A549 (cell line): ENCODE data around the gene ENTPD2. TPM values are rescaled to one million over a fixed set of nuclear protein-coding genes. Genes with fewer than 3 reads are reported as not detected.

Experiments
- ATAC-seq, 2 experiments: fragments of 200-7000 bp in 1 of 2; fragments of >200 bp in 1 of 2; cut with Nextera tagmentation in 1 of 2; cut with Tn5 transposase in 1 of 2; 3 replicates each; pipeline versions ENCODE4 v1.8.0 to v1.9.1; 2018 to 2020; ENCODE audit warnings: mild to moderate bottlenecking in 1 of 2, moderate library complexity in 1 of 2
- CTCF ChIA-PET: fragments of 300-600 bp; sonication (Branson Sonifier 250); formaldehyde crosslinking; extraction: SDS; loops from one replicate; lab custom pipeline; 2021; ENCODE audit warnings: antibody characterized with exemption, inconsistent platforms; lab: Yijun Ruan, JAX
- POLR2A ChIA-PET: fragments of 350-600 bp; formaldehyde crosslinking; extraction: SDS; loops from one replicate; lab custom pipeline; 2021; ENCODE audit warnings: antibody characterized with exemption, inconsistent platforms; lab: Yijun Ruan, JAX
- DNase-seq, 2 experiments: peaks; one replicate each; pipeline versions ENCODE4 v3.0.0 to v3.0.0-alpha.2; 2011 to 2016; ENCODE audit warnings: low read depth in 1 of 2, low spot score in 1 of 2
- FAIRE-seq: peaks from 2 replicates; lab custom pipeline; 2011; peaks lifted over from hg19 to GRCh38; lab: Jason Lieb, UNC
- H3K27ac ChIP-seq, 2 experiments: fragments of >200 bp; sonication (Bioruptor Twin); formaldehyde crosslinking; 3 replicates each; pipeline ENCODE4 v1.5.1; 2016 to 2017
- H3K4me1 ChIP-seq: fragments of >200 bp; sonication (Bioruptor Twin); formaldehyde crosslinking; 3 replicates; pipeline ENCODE4 v1.6.1; 2016
- H3K4me2 ChIP-seq: fragments of >200 bp; sonication (Bioruptor Twin); formaldehyde crosslinking; 3 replicates; pipeline ENCODE4 v1.6.1; 2016
- H3K4me3 ChIP-seq: fragments of >200 bp; sonication (Bioruptor Twin); formaldehyde crosslinking; 3 replicates; pipeline ENCODE4 v1.5.1; 2016
- H3K9me3 ChIP-seq: fragments of >200 bp; sonication (Bioruptor Twin); formaldehyde crosslinking; 3 replicates; pipeline ENCODE4 v1.6.1; 2016
- BHLHE40 ChIP-seq: IDR thresholded peaks from 2 replicates; pipeline ENCODE4 v1.6.1; 2012; ENCODE audit warnings: low read depth, low read length, inconsistent platforms
- CEBPB ChIP-seq, 2 experiments: fragments of >200 bp in 1 of 2; sonication (Bioruptor Twin) in 1 of 2; formaldehyde crosslinking in 1 of 2; IDR thresholded peaks; 2 replicates each; pipeline ENCODE4 v1.6.1; 2012 to 2016
- CHD2 ChIP-seq: fragments of 150-350 bp; IDR thresholded peaks from 2 replicates; pipeline ENCODE4 v1.6.1; 2014; ENCODE audit warnings: low read length; ENCODE audit not compliant: partially characterized antibody
- CHD4 ChIP-seq: fragments of 200-600 bp; sonication (generic); IDR thresholded peaks from 2 replicates; pipeline ENCODE4 v1.6.1; 2016; ENCODE audit warnings: antibody characterized with exemption, mild to moderate bottlenecking, borderline replicate concordance
- EHF ChIP-seq: fragments of 250-450 bp; sonication (Bioruptor Pico); IDR thresholded peaks from 2 replicates; pipeline ENCODE4 v1.5.0; 2020; ENCODE audit warnings: mild to moderate bottlenecking
- EHMT2 ChIP-seq: fragments of 200-600 bp; sonication (generic); IDR thresholded peaks from 2 replicates; pipeline ENCODE4 v1.6.1; 2016; ENCODE audit warnings: antibody characterized with exemption, low read depth, mild to moderate bottlenecking, moderate library complexity
- EP300 ChIP-seq, 2 experiments: fragments of >200 bp; sonication (Bioruptor Twin); formaldehyde crosslinking; IDR thresholded peaks; 2 replicates in 1 of 2; 3 replicates in 1 of 2; pipeline ENCODE4 v1.6.1; 2016 to 2017
- ESRRA ChIP-seq: fragments of 150-350 bp; IDR thresholded peaks from 2 replicates; pipeline ENCODE4 v1.6.1; 2014; ENCODE audit warnings: mild to moderate bottlenecking, low read length, borderline replicate concordance
- FOXS1 ChIP-seq: fragments of 250-450 bp; sonication (Bioruptor Pico); IDR thresholded peaks from 2 replicates; pipeline ENCODE4 v1.5.0; 2020; ENCODE audit warnings: mild to moderate bottlenecking, moderate library complexity
- HMGXB4 ChIP-seq: fragments of 250-450 bp; sonication (Bioruptor Pico); IDR thresholded peaks from 2 replicates; pipeline ENCODE4 v1.5.0; 2021; ENCODE audit warnings: mild to moderate bottlenecking, moderate library complexity, borderline replicate concordance
- HOXB13 ChIP-seq: fragments of 250-450 bp; sonication (Bioruptor Pico); IDR thresholded peaks from 2 replicates; pipeline ENCODE4 v1.5.0; 2020; ENCODE audit warnings: low read depth, mild to moderate bottlenecking, moderate library complexity
- KDM1A ChIP-seq: fragments of 200-600 bp; sonication (generic); IDR thresholded peaks from 2 replicates; pipeline ENCODE4 v1.6.1; 2016; ENCODE audit warnings: low read depth, mild to moderate bottlenecking
- MAZ ChIP-seq: fragments of 150-350 bp; IDR thresholded peaks from 2 replicates; pipeline ENCODE4 v1.6.1; 2014; ENCODE audit warnings: antibody characterized with exemption, low read depth, low read length, borderline replicate concordance
- NPAS2 ChIP-seq: fragments of 250-450 bp; sonication (Bioruptor Pico); IDR thresholded peaks from 2 replicates; pipeline ENCODE4 v1.8.0; 2022; ENCODE audit warnings: mild to moderate bottlenecking, moderate library complexity, borderline replicate concordance
- PBX3 ChIP-seq: IDR thresholded peaks from 2 replicates; pipeline ENCODE4 v1.6.1; 2012
- PHF8 ChIP-seq: fragments of 200-600 bp; sonication (generic); IDR thresholded peaks from 2 replicates; pipeline ENCODE4 v1.6.1; 2016; ENCODE audit warnings: low read depth, mild to moderate bottlenecking, antibody characterized with exemption, moderate library complexity, borderline replicate concordance
- RAD21 ChIP-seq, 2 experiments: fragments of >200 bp in 1 of 2; sonication (Bioruptor Twin) in 1 of 2; formaldehyde crosslinking in 1 of 2; IDR thresholded peaks in 1 of 2; conservative IDR thresholded peaks in 1 of 2; 2 replicates in 1 of 2; 3 replicates in 1 of 2; pipeline ENCODE4 v1.6.1; 2012 to 2018; ENCODE audit warnings: inconsistent platforms in 1 of 2
- RCOR1 ChIP-seq: fragments of 150-350 bp; IDR thresholded peaks from 2 replicates; pipeline ENCODE4 v1.6.1; 2014; ENCODE audit warnings: antibody characterized with exemption, low read length, low read depth
- REST ChIP-seq: fragments of 200-600 bp; sonication (generic); IDR thresholded peaks from 2 replicates; pipeline ENCODE4 v1.6.1; 2016; ENCODE audit warnings: antibody characterized with exemption, mild to moderate bottlenecking, moderate library complexity
- SREBF2 ChIP-seq: fragments of 450-650 bp; IDR thresholded peaks from 2 replicates; pipeline ENCODE4 v1.6.1; 2014; ENCODE audit warnings: mild to moderate bottlenecking, moderate library complexity
- TFCP2L1 ChIP-seq: fragments of 250-450 bp; sonication (Bioruptor Pico); IDR thresholded peaks from 2 replicates; pipeline ENCODE4 v1.5.0; 2021; ENCODE audit warnings: mild to moderate bottlenecking
- TP53 ChIP-seq: fragments of 250-450 bp; sonication (Bioruptor Pico); IDR thresholded peaks from 2 replicates; pipeline ENCODE4 v1.5.0; 2021; ENCODE audit warnings: mild to moderate bottlenecking, moderate library complexity
- ZFP36 ChIP-seq: fragments of 450-650 bp; IDR thresholded peaks from 2 replicates; pipeline ENCODE4 v1.6.1; 2014; ENCODE audit warnings: borderline replicate concordance; ENCODE audit not compliant: partially characterized antibody
- WGBS: methylation state at CpG from one replicate; pipeline ENCODE4 v1.1.6; 2017; ENCODE audit errors: missing lambda C conversion rate; 5-methylcytosine and 5-hydroxymethylcytosine counted together
- polyA plus RNA-seq, 4 experiments: library from polyadenylated mRNA; depleted of rRNA in 3 of 4; stranded (reverse); fragments of >200 nt; fragmentation: RNase III in 1 of 4; extraction: RNeasy Plus Mini Kit Qiagen cat#74134 plus additional on column Dnase treatment in 1 of 4; gene quantifications; 2 replicates in 3 of 4; 3 replicates in 1 of 4; pipeline ENCODE4 v1.2.3, GENCODE V29; 2011 to 2017
- TF ChIP-seq, protein P1 (sequence below): fragments of 250-450 bp; sonication (Bioruptor Pico); IDR thresholded peaks from 2 replicates; pipeline ENCODE4 v1.5.0; 2020; ENCODE audit warnings: low read depth, mild to moderate bottlenecking, moderate library complexity
- TF ChIP-seq, protein P2 (sequence below): fragments of >200 bp; sonication (Bioruptor Twin); formaldehyde crosslinking; IDR thresholded peaks from 3 replicates; pipeline ENCODE4 v1.6.1; 2016
- TF ChIP-seq, protein P3 (sequence below): fragments of 150-350 bp; IDR thresholded peaks from 2 replicates; pipeline ENCODE4 v1.6.1; 2014; ENCODE audit warnings: low read depth, mild to moderate bottlenecking, low read length

The ENTPD2 gene
- polyA plus RNA-seq, 2 of the 4 experiments (the other 2 are of a cell fraction) = 0.75 to 1.2 TPM

- DNase-seq = no peak
- TF ChIP-seq KDM1A (no peak), CHD2 (no peak), BHLHE40 (no peak), HOXB13 (no peak), MAZ (no peak), REST (no peak), RCOR1 (no peak), EHMT2 (no peak), TP53 (CRISPR knock-in tag) (no peak), PHF8 (no peak), ZFP36 (no peak), EP300 (IDR thresholded peaks at IDR 0.05) (no peak), HMGXB4 (CRISPR knock-in tag) (no peak)
- TF ChIP-seq, protein P1, sequence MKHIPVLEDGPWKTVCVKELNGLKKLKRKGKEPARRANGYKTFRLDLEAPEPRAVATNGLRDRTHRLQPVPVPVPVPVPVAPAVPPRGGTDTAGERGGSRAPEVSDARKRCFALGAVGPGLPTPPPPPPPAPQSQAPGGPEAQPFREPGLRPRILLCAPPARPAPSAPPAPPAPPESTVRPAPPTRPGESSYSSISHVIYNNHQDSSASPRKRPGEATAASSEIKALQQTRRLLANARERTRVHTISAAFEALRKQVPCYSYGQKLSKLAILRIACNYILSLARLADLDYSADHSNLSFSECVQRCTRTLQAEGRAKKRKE (CRISPR knock-in tag) = no peak
- TF ChIP-seq, protein P2, sequence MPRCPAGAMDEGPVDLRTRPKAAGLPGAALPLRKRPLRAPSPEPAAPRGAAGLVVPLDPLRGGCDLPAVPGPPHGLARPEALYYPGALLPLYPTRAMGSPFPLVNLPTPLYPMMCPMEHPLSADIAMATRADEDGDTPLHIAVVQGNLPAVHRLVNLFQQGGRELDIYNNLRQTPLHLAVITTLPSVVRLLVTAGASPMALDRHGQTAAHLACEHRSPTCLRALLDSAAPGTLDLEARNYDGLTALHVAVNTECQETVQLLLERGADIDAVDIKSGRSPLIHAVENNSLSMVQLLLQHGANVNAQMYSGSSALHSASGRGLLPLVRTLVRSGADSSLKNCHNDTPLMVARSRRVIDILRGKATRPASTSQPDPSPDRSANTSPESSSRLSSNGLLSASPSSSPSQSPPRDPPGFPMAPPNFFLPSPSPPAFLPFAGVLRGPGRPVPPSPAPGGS = no peak
- TF ChIP-seq, all 56 proteins: peak for 0
- 88% methylated on average over 13 of the region's 23 CpGs for WGBS
- ATAC-seq (no peak), FAIRE-seq (no peak)
- Histone ChIP-seq H3K4me3 (no peak overlapping the region), H3K9me3 (no peaks in the 10 kb centered on the region), H3K4me2 (no peak overlapping the region), H3K27ac (no peak overlapping the region), H3K4me1 (no peaks in the 10 kb centered on the region)
- POLR2A ChIA-PET = no interaction called here
- CTCF ChIA-PET = interaction anchor here (0.7 to 3.3 kb wide), 5 partner anchors 11 to 66 kb away, joined by 3 to 13 read pairs (median 8); no protein-coding TSS in a partner anchor
Observed at GRCh38 chr9:137014166-137014565, 39.7 kb downstream of the ENTPD2 start.

DNA sequence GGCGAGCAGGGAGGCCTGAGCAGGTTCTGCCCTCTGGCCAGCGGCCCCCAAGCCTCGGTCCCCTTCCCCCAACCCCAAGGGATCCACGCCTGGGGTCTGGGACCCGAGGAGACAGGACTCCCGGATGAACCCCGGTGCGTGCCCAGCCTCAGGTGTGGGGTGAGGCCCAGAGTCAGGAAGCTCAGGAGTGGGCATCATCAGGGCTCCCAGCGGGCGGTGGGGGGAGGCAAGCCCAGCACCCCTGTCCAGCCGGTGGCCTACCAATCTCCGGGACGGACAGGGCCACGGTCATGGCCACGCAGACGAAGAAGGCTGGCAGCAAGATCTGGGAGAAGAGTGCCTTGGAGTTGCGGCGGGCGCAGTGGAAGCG is 40.3 kb downstream of the ENTPD2 start:
- no peak for DNase-seq
- Histone ChIP-seq H3K27ac (no peak overlapping the region), H3K4me1 (no peaks in the 10 kb centered on the region), H3K4me2 (no peak overlapping the region), H3K9me3 (no peaks in the 10 kb centered on the region), H3K4me3 (no peak overlapping the region)
- WGBS = 95% methylated on average over 19 of the region's 20 CpGs
- POLR2A ChIA-PET = no interaction called here
- CTCF ChIA-PET = interaction anchor here (0.7 to 3.3 kb wide), 4 partner anchors 14 to 66 kb away, joined by 3 to 13 read pairs (median 8); no protein-coding TSS in a partner anchor
- no peak for FAIRE-seq
- ATAC-seq = no peak
- no peak for TF ChIP-seq EHF (CRISPR knock-in tag)
- TF ChIP-seq FOXS1 (CRISPR knock-in tag) = no peak
- no peak for TF ChIP-seq BHLHE40
- TF ChIP-seq, protein P2 = no peak
- no peak for TF ChIP-seq CEBPB (IDR thresholded peaks at IDR 0.05)
- no peak for TF ChIP-seq TFCP2L1 (CRISPR knock-in tag)
- TF ChIP-seq CHD2 = no peak
- TF ChIP-seq PBX3 = no peak
- no peak for TF ChIP-seq NPAS2
- TF ChIP-seq ESRRA = no peak
- no peak for TF ChIP-seq RCOR1
- TF ChIP-seq SREBF2 = no peak
- TF ChIP-seq, protein P3, sequence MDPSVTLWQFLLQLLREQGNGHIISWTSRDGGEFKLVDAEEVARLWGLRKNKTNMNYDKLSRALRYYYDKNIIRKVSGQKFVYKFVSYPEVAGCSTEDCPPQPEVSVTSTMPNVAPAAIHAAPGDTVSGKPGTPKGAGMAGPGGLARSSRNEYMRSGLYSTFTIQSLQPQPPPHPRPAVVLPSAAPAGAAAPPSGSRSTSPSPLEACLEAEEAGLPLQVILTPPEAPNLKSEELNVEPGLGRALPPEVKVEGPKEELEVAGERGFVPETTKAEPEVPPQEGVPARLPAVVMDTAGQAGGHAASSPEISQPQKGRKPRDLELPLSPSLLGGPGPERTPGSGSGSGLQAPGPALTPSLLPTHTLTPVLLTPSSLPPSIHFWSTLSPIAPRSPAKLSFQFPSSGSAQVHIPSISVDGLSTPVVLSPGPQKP = no peak
- TF ChIP-seq RAD21 (conservative IDR thresholded peaks at IDR 0.05 in 1 of 2, IDR thresholded peaks at IDR 0.05 in 1 of 2) = no peak
- no peak for TF ChIP-seq CHD4
